HG03439 (cell line): ENCODE results near the gene ARAP2.

Source experiments
- ATAC-seq: cut with Tn5 transposase; IDR thresholded peaks from one replicate; pipeline ENCODE4 v1.9.1; 2021; ENCODE audit warnings: mild to moderate bottlenecking, moderate library complexity; ENCODE audit not compliant: unreplicated experiment

ARAP2 gene

DNA sequence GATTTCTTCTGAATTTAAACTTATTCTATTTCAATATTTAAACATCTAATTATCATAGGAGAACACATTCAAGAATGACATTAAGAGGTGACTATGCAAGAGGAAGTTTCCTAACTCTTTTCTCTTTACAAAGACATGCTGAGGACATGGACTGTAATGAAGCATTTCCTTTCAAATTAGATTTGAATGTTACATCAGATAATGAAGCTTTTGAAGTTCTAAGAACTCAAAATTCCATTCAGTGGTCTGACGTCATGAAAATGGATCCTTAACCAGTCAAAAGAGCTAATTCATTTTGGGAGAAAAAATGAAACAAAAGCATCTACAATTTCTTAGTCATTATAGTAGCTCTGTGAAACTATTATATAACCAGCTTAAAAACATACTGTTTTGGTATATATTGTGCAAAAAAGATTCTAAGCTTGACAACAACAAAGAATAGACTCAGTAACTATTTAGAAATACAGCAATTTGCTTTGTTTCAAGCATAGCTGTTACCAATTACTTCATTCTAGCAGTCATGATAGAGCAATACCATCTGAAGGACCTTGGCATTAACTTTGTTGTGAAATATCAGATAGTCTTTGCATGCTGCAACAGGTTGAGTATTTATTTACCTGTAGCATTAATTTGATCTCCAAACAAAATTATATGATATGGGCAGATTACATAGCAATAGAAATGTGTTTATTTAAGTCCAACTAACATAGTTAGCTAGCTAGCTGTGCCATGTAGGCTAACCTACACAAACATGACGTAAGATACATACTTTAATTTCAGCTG, 23.4 kb upstream of the ARAP2 start:
- ATAC-seq, result no peak

GRCh38 chr4:36264207-36264826, 20.0 kb upstream of the ARAP2 start:
- ATAC-seq, result no peak

DNA sequence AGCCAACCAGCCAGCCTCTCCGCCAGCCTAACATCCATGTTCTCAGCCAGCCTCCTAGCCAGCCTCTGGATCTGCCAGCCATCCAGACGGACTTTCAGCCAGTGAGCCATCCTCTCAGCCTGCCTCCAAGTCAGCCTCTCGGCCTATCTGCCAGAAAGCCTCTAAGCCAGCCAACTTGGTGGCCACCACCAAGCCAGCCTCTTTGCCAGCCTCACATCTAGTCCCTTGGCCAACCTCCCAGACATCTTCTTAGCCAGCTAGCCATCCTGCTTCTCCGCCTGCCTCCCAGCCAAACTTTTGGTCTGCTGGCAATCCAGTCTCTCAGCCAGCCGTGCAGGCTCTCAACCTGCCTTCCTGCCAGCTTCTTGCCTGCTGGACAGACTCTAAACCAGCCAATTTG, 16.4 kb upstream of the ARAP2 start:
- no peak for ATAC-seq

DNA sequence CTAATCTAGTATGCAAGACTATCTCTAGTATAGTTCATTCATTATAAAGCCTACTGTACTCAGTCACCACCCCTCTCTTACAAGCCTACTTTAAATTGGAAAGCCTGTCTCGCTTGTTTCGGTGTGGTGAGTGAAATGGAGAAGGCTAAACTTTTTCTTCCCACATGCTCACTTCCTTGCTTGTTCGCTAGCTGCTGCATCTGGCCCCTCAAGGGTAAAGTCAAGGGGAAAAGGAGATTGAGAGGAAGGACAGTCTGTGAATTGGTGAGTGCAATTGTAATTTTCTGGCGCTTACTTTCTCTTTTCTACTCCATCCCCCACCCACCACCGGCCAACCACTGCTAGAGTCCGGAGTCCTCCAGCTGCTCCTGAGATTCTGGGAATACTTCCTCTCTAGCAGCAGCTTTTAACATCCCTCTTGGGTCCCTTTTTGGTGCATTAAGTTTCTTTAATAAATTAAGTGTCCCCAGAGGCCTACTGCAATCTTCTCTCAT, 12.1 kb upstream of the ARAP2 start:
- ATAC-seq, result peak; percentile 51

DNA sequence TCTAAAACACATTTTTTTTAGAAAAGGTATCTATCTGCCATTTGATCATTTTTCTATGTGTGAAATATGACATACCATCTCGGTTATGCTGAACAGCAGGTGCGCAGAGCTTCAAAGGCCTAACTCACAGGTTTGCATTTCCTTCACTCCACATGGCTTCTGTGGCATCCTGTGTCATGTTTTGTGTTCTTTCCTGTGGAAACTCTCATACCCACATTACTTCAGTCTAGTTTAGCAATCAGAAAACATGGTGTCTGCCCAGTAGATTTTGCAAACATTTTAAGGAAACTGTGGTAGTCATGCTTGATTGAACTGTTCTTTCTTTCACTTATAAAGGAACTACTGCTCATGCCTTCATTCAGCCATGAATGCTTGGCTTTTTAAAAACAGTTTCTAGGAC, 11.3 kb upstream of the ARAP2 start:
- ATAC-seq, result peak; percentile 67

DNA sequence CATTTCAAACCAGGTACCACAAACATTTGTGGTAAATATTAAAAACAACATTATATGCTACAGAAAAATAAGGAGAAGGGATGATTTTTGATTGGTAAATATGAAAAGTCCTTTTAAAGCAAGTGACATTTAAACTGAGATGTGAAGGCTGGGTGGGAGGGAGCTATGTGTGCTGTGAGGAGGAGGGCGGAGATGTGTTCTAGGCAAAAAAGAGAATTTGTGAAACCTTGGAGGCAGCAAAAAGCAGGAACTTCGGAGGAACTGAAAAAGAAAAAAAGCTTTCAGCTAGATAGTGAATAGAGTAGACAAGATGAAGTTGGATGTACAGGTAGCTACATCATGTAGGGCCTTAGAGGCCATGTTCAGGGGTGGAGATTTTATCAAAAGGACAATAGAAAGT, 10.1 kb upstream of the ARAP2 start:
- no peak for ATAC-seq

- ATAC-seq, result no peak
Measured at GRCh38 chr4:36251983-36252382, 7.7 kb upstream of the ARAP2 start.

DNA sequence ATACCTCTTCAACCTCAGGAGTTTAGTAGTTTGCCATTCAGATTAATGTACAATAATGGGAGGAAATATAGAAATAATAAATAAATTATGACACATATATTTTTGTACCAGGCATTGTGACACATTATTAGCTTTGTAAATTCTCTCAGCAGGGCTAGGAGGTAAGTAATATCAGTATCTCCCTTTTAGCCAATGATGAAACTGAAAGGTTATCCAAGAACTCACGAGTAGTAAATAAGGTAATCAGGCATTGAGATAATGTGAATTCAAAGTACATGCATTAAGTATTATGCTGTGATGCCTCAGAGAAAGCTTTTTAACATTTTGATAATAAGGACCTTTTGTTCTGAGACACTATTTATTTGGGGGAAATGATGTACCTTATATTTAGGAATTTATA, 5.3 kb upstream of the ARAP2 start:
- ATAC-seq, result no peak

DNA sequence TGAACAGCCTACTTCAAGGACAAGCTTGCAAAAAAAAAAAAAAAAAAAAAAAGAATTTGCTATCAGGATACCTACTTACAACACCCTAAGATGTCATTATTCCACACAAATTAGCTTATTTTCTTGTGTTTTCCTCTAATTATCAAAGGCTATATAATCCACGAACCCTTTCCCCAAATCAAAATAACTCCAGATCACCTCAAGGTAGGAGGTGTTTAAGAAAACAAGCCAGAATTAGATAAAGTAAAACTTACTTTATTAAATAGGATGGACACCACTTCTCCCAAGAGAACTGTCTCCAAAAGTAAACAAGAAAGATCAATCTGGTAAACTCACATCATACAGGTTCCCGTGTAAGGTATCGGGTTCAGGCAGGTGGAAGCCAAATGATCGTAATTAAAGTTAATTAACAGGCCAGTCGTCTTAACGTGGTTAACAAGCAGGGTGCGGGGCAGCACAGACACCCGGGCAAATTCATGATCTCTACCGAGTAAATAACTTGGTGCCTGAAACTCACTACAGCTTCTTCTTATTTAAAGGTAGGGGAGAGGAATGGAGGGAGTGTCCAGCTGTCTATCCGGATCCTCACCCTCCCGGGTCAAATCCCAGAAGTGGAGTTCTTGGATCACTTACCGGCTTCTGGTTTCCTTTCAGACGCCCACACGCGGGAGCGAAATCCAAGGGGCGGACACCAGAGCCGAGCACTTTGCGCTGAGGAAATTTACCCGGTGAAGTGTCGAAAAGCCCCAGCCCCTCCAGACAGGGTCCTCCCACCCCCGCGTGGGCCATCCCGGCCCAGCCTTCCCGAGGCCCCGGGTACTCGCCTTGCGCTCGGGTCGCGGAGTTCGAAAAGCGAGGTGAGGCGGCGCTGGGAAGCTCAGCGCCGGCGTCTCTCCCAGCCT, 708 bp downstream of the ARAP2 start:
- peak; percentile 15 for ATAC-seq

DNA sequence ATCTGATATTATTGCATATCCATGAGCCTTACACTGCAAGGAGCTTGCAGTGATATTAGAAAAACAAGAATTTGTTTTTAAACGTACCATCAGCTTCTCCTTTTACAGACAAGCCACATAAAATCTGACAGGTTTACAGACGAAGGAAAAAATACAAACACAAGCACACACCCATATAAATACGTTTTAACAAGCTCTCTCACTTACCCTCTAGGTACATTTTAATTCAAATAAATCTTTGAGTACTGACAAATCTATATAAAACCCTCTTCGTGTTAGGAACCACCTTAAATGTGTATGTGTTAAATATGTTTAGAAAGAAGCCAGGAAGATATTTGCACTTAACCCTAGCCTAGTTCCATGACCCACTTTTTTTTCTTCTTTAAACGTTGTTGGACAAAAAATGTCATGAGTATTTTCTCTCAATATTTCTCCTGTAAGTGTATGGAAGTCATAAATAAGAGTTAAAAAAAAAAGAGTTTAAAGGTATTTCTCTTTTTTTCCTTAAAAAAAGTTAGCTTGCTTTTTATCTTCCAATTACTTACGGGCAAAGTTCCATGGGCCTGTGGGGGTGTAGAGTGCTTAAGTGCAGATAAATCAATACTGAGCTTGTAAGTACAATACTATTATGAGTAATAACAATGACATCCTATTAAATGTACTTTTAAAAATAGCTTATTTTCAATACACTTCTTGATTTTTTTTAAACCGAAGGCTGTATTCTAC, 1.5 kb downstream of the ARAP2 start:
- no peak for ATAC-seq

- ATAC-seq, result peak; percentile 46
Measured at GRCh38 chr4:36241771-36242170, 2.5 kb downstream of the ARAP2 start.

DNA sequence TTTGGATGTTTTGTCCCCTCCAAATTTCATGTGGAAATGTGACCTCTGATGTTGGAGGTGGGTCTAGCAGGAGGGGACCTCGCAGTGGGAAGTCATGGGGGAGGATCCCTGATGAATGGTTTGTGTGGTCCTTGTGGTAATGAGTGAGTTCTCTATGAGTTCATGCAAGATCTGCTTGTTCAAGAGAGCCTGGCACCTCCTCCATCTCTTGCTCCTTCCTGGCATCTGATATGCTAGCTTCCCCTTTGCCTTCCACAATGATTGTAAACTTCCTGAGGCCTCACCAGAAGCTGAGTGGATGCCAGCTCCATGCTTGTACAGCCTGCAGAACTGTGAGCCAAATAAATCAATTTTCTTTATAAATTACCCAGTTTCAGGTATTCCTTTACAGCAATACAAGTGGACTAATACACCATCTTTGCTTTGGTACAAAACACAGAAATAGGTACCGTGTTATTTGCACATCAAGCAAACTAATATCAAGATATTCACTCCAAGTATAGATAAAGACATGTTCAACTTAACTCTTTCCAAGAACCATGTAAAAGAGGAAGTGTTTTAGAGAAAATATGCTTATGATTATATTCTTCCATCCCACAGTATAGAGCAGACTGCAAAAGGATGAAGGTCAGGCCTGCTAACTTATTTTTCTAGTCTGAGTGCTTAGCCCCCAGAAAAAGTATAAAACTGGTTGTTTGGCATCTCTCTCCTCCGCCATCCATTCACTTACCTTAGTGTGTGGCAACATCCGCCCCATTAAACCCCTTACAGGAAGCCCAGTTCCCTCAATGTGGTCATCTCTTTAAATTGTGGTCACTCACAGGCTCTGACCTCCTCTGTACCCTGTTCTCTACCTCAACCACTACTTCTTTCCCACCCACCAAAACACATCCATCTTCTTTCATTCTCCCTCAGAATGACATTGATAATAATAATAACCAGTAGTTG, 6.7 kb downstream of the ARAP2 start:
- ATAC-seq, result no peak

DNA sequence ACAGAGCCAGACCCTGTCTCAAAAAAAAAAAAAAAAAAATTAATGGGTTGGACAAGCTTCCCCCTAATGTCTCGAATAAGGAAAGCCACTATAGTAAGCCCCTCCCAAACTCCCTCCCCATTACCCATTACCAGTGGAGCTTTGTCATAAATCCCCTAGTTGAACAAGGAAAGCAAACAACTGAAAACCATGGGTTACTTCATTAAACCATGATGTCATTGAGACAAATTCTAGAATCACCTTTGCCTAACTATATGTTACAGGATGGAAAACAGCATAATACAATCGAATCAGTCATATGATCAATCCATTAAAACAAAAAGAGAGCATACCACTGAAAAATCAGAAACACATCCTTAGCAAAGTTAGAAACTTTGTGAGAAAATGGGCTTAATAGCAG, 8.2 kb downstream of the ARAP2 start:
- ATAC-seq, result no peak

- ATAC-seq, result no peak
Measured at GRCh38 chr4:36235306-36235705, 9.0 kb downstream of the ARAP2 start.

DNA sequence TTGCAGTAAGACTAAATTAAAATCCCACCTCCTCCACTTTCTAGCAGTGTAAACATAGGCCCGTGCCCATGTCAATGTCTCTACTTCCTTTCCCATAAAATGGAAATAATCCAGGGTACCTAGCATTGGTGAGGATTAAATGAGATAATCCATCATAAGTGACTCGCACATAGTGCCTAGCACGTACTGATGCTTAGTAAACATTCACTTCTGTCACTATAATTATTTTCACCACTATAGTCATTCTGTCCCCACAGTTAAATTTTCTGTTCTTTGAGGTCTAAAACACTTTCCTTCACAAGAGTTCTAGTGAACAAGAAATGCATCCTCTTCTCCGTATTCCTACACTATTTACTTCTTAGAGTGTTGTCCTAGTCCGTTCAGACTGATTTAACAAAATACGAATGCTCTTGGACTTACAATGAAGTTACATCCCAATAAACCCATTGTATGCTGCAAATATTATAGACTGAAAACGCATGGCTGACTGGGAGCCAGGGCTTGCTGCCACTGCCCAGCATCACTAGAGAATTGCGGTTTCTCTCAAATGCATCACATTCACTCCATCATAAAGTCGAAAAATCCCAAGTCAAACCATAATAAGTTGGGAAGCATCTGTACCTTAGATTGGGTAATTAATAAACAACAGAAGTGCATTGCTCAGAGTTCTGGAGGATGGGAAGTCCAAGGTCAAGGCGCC, 10.6 kb downstream of the ARAP2 start:
- ATAC-seq, result no peak

GRCh38 chr4:36230534-36230933, 13.8 kb downstream of the ARAP2 start:
- ATAC-seq, result no peak

DNA sequence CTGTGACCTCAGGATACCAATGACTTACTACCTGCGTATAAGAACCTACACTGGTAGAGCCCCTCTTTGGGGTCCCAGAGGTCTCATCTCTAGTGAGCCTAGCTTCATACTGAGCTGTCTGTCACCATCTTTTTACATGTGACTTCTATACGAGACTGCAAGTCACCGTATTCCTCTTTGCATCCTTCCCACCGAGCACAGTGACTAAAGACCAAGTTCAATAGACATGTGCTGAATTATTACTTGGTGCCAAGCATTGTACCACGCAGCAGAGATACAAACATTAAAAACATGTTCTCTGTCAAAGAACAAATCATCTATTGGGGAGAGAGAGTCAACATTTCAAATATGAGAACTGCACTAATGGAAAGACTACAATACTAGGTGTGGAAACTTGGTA, 16.4 kb downstream of the ARAP2 start:
- no peak for ATAC-seq

DNA sequence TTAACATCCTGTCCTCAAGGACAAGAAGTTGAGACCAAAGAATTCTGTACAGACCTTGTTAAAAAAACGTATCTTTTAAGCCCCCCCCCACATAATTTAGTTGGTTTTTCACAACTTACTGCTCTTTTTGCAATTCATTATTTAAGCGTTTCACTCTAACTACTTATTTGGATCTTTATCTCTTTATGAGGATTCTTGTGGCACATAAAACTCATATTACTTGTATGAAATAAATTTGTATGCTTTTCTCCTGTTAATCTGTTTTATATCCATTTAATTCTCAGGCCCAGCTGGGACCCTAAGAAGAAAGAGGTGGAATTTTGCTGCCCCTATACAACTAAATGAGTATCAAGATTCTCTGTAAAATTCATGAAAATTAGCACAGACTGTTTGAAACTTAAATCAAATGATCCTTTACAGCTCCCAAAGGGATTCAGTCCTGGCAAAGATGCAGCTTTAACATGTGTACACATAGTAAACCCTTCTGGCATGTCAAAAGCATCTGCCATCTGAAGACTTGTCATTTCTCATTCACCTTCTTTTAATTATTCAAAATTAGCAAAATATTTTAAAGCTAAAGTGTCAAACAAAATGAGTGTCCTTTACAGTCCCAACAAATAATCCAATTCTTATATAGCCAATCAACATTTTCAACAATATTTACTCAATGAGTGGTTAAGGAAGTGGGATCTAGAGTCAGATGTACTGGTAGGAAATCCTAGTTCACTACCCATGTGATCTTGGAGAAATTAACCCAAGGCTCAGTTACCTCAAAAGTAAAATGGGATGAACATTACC, 17.7 kb downstream of the ARAP2 start:
- ATAC-seq, result no peak
